ENCODE measurements around the gene MCM3AP. TPM values are rescaled to one million over a fixed set of nuclear protein-coding genes. Genes with fewer than 3 reads are reported as not detected.

The MCM3AP gene
- total RNA-seq, 2 donors from 2014 or later = 161 to 193 TPM

- ATAC-seq = no peak
- Mint-ChIP-seq H3K9me3 (no peaks in the 10 kb centered on the region), H3K4me1 (ENCODE audit: low read depth in 2 of 2) (peaks cover 0 to 3% of the 10 kb centered on the region in 2 donors), H3K36me3 (no peaks in the 10 kb centered on the region), H3K4me3 (no peak overlapping the region), H3K27me3 (no peaks in the 10 kb centered on the region), H3K27ac (peak overlapping the region in 1 of 2 donors; percentile 27)
- DNase-seq (ENCODE audit: low spot score) = peak; percentile 40
Measured at GRCh38 chr21:46187814-46188213, 97.6 kb downstream of the MCM3AP start.

- no peaks in the 10 kb centered on the region for H3K9me3 Mint-ChIP-seq
- H3K4me1 Mint-ChIP-seq (ENCODE audit: low read depth in 2 of 2) = peaks cover 0 to 3% of the 10 kb centered on the region in 2 donors
- ATAC-seq = no peak
- H3K27me3 Mint-ChIP-seq = no peaks in the 10 kb centered on the region
- no peaks in the 10 kb centered on the region for H3K36me3 Mint-ChIP-seq
- DNase-seq (ENCODE audit: low spot score) = no peak
- H3K4me3 Mint-ChIP-seq = no peak overlapping the region
- H3K27ac Mint-ChIP-seq = peak overlapping the region in 1 of 2 donors; percentile 27
Measured at GRCh38 chr21:46187261-46187660, 98.2 kb downstream of the MCM3AP start.

- no peak overlapping the region for H3K4me3 Mint-ChIP-seq
- H3K27ac Mint-ChIP-seq = peak overlapping the region in 1 of 2 donors; percentile 56
- no peak for DNase-seq (ENCODE audit: low spot score)
- no peak for ATAC-seq
- H3K36me3 Mint-ChIP-seq = no peaks in the 10 kb centered on the region
- peaks cover 0 to 3% of the 10 kb centered on the region in 2 donors for H3K4me1 Mint-ChIP-seq (ENCODE audit: low read depth in 2 of 2)
- no peaks in the 10 kb centered on the region for H3K9me3 Mint-ChIP-seq
- H3K27me3 Mint-ChIP-seq = no peaks in the 10 kb centered on the region
Measured at GRCh38 chr21:46185716-46186115, 99.7 kb downstream of the MCM3AP start.

Other genes with a start within 250 kb of the MCM3AP start
- 1 to 10 TPM in 1 of 2 donors, under 1 TPM in 1; 0.88 to 4.2 TPM for gene COL6A2, start 187.5 kb downstream of the MCM3AP start, total RNA-seq
- not detected for gene FTCD, start 130.0 kb downstream of the MCM3AP start, total RNA-seq
- gene SPATC1L, start 101.2 kb downstream of the MCM3AP start, total RNA-seq = 1 to 10 TPM in 1 of 2 donors, not detected in 1; 5.0 TPM
- gene LSS, start 56.8 kb downstream of the MCM3AP start, total RNA-seq = 10 to 100 TPM; 32.6 to 54.4 TPM
- gene YBEY, start 731 bp upstream of the MCM3AP start, total RNA-seq = 10 to 100 TPM in 1 of 2 donors, 1 to 10 TPM in 1; 8.1 to 10.9 TPM
- gene C21orf58, start 38.3 kb upstream of the MCM3AP start, total RNA-seq = 10 to 100 TPM; 12.3 to 49.3 TPM
- gene PCNT, start 38.5 kb upstream of the MCM3AP start, total RNA-seq = 100 to 1,000 TPM in 1 of 2 donors, 10 to 100 TPM in 1; 58.1 to 120 TPM
- gene DIP2A, start 173.3 kb upstream of the MCM3AP start, total RNA-seq = 10 to 100 TPM; 39.4 to 71.6 TPM